HL-60 (cell line): Measurements from ENCODE around the gene GSTT2B.
"Not testable (repeated sequence)": the region's sequence is repeated elsewhere in the genome, so short reads cannot be mapped to it uniquely, and the experiment has no call there.

Experiments used
- DNase-seq, 2 experiments: peaks; one replicate each; pipeline ENCODE4 v3.0.0-alpha.2; 2010 to 2020; ENCODE audit warnings: low read depth in 1 of 2, low spot score in 1 of 2
- H3K27ac ChIP-seq: fragments of 250-450 bp; sonication (Bioruptor Pico); replicated peaks from 2 replicates; pipeline ENCODE4 v1.5.1; 2020; ENCODE audit warnings: mild to moderate bottlenecking, moderate library complexity
- H3K27me3 ChIP-seq: fragments of 250-450 bp; sonication (Bioruptor Pico); 2 replicates; pipeline ENCODE4 v1.5.1; 2021; ENCODE audit warnings: mild to moderate bottlenecking, moderate library complexity; ENCODE audit not compliant: insufficient read depth, poor library complexity, severe bottlenecking
- H3K4me3 ChIP-seq: replicated peaks from 2 replicates; pipeline ENCODE4 v1.5.1; 2011; ENCODE audit warnings: mild to moderate bottlenecking, control low read depth, low read length; ENCODE audit not compliant: insufficient read depth
- GABPA ChIP-seq: IDR thresholded peaks from 2 replicates; pipeline ENCODE4 v1.6.1; 2012; ENCODE audit warnings: low read depth
- POLR2AphosphoS5 ChIP-seq: IDR thresholded peaks from 2 replicates; pipeline ENCODE4 v1.6.1; 2012; ENCODE audit warnings: low read depth
- SPI1 ChIP-seq: IDR thresholded peaks from 2 replicates; pipeline ENCODE4 v1.6.1; 2012; ENCODE audit warnings: low read depth, mild to moderate bottlenecking, borderline replicate concordance
- TF ChIP-seq, protein P1 (sequence below): IDR thresholded peaks from one replicate; pipeline ENCODE4 v1.5.1; 2011; ENCODE audit warnings: low read length, control low read depth, inconsistent platforms; ENCODE audit not compliant: insufficient read depth
- TF ChIP-seq, protein P2 (sequence below): IDR thresholded peaks from 2 replicates; pipeline ENCODE4 v1.6.1; 2012; ENCODE audit warnings: low read depth; ENCODE audit not compliant: insufficient replicate concordance

The GSTT2B gene

DNA sequence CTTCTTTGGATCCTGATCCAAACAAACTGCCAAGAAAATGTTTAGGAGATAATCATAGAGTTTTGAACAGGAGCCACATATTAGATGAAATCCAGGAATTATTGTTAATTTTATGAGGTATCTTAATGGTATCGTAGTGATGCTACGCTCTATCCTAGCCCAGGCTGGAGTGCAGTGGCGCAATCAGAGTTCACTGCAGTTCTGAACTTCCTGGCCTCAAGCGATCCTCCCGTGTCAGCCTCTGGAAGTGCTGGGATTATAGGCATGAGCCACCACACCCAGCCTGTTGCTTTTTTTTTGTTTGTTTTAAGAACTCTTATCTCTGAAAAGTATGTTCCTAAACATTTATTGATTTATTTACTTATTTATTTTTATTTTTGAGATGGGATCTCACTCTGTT is 41.9 kb upstream of the GSTT2B start:
- Histone ChIP-seq H3K27me3 (no peaks in the 10 kb centered on the region), H3K27ac (no peak overlapping the region), H3K4me3 (no peak overlapping the region)
- TF ChIP-seq, protein P1, sequence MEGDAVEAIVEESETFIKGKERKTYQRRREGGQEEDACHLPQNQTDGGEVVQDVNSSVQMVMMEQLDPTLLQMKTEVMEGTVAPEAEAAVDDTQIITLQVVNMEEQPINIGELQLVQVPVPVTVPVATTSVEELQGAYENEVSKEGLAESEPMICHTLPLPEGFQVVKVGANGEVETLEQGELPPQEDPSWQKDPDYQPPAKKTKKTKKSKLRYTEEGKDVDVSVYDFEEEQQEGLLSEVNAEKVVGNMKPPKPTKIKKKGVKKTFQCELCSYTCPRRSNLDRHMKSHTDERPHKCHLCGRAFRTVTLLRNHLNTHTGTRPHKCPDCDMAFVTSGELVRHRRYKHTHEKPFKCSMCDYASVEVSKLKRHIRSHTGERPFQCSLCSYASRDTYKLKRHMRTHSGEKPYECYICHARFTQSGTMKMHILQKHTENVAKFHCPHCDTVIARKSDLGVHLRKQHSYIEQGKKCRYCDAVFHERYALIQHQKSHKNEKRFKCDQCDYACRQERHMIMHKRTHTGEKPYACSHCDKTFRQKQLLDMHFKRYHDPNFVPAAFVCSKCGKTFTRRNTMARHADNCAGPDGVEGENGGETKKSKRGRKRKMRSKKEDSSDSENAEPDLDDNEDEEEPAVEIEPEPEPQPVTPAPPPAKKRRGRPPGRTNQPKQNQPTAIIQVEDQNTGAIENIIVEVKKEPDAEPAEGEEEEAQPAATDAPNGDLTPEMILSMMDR = no peak
- TF ChIP-seq POLR2AphosphoS5 (no peak), GABPA (no peak)
- TF ChIP-seq, protein P2, sequence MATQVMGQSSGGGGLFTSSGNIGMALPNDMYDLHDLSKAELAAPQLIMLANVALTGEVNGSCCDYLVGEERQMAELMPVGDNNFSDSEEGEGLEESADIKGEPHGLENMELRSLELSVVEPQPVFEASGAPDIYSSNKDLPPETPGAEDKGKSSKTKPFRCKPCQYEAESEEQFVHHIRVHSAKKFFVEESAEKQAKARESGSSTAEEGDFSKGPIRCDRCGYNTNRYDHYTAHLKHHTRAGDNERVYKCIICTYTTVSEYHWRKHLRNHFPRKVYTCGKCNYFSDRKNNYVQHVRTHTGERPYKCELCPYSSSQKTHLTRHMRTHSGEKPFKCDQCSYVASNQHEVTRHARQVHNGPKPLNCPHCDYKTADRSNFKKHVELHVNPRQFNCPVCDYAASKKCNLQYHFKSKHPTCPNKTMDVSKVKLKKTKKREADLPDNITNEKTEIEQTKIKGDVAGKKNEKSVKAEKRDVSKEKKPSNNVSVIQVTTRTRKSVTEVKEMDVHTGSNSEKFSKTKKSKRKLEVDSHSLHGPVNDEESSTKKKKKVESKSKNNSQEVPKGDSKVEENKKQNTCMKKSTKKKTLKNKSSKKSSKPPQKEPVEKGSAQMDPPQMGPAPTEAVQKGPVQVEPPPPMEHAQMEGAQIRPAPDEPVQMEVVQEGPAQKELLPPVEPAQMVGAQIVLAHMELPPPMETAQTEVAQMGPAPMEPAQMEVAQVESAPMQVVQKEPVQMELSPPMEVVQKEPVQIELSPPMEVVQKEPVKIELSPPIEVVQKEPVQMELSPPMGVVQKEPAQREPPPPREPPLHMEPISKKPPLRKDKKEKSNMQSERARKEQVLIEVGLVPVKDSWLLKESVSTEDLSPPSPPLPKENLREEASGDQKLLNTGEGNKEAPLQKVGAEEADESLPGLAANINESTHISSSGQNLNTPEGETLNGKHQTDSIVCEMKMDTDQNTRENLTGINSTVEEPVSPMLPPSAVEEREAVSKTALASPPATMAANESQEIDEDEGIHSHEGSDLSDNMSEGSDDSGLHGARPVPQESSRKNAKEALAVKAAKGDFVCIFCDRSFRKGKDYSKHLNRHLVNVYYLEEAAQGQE = no peak
- no peak for DNase-seq

DNA sequence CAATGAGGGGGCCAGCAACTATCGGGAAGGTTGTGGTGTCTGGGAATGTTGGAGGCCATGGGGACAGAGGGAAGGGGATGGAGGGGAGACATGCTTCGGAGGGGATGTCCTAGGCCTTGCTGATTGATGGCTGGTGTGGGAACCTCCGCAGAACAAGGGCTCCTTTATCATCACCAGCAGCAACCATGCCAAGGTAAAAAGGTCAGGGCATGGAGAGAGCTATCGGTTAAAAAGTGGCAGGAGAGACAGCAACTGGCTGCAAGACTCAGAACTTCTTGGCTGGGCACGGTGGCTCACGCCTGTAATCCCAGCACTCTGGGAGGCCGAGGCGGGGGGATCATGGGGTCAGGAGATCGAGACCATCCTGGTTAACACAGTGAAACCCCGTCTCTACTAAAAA is 41.3 kb upstream of the GSTT2B start:
- Histone ChIP-seq H3K27ac (no peak overlapping the region), H3K27me3 (no peaks in the 10 kb centered on the region), H3K4me3 (no peak overlapping the region)
- no peak for DNase-seq
- TF ChIP-seq SPI1 = no peak
- TF ChIP-seq, protein P1 = no peak
- no peak for TF ChIP-seq GABPA
- TF ChIP-seq, protein P2 = no peak
- TF ChIP-seq POLR2AphosphoS5 = no peak

DNA sequence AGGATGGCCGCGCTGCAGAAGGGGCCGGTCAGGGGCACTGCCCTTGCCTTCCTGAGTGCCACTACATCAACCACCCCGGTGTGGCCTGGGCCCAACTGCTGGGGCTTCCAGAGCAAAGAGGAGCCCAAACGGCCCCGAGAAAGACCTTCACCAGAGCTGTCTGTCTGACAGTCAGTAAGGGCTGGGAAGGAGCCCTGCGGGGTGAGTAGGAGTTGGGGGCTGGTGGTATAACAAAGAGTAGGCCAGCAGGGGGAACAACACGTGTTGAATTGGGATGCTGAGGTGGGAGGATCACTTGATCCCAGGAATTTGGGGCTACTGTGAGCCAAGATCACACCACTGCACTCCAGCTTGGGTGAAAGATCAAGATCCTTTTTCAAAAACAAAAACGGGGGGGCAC is 40.3 kb upstream of the GSTT2B start:
- Histone ChIP-seq H3K4me3 (no peak overlapping the region), H3K27ac (no peak overlapping the region), H3K27me3 (no peaks in the 10 kb centered on the region)
- TF ChIP-seq, protein P2 = no peak
- TF ChIP-seq, protein P1 = no peak
- TF ChIP-seq SPI1 (no peak), GABPA (no peak), POLR2AphosphoS5 (no peak)
- no peak for DNase-seq

DNA sequence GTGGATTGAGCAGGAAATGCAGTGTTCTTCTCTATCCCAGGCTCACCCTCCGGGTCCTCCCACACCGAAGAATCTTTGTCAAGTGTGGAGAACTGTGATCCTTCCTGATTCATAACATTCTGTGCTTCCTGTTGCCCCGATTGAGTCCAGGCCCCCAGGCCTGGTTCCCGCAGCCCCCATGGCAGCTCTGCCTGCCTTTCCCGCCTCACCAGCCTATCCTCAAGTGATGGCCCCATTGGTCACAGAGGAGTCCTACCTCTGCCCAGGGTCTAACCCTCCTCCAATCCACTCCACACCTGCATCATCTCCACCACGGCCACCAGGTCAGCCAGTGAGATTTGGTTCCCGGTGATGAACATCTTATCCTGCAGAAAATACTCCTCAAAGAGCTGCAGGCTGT is 38.8 kb upstream of the GSTT2B start:
- DNase-seq, H3K27me3 ChIP-seq, H3K4me3 ChIP-seq: not testable (repeated sequence)

More for the DNA sequence above, 38.8 kb upstream of the GSTT2B start:
- not testable (repeated sequence) for H3K27ac ChIP-seq
